Lung (tissue), 12 donors: ENCODE results near the gene ZNF552. TPM values are rescaled to one million over a fixed set of nuclear protein-coding genes. Genes with fewer than 3 reads are reported as not detected.
"Not testable (repeated sequence)": the region's sequence is repeated elsewhere in the genome, so short reads cannot be mapped to it uniquely, and the experiment has no call there.

Experiments used
- ATAC-seq: fragments of 200-7000 bp; cut with Tn5 transposase; one replicate; pipeline ENCODE4 v1.9.1; 2020; ENCODE audit warnings: moderate number of reproducible peaks; ENCODE audit not compliant: insufficient read depth, low FRiP score
- DNase-seq, 3 donors: peaks; one replicate each; pipeline ENCODE4 v3.0.0-alpha.2; 2013 to 2017
- H3K27ac ChIP-seq, 2 donors: one replicate each; pipeline ENCODE4 v1.5.1; 2013; ENCODE audit warnings: mild to moderate bottlenecking in 2 of 2, moderate library complexity in 2 of 2, control low read depth in 1 of 2, inconsistent platforms in 1 of 2, low read depth in 1 of 2, low read length in 1 of 2
- H3K27me3 ChIP-seq, 3 donors: one replicate each; pipeline ENCODE4 v1.5.1; 2013; ENCODE audit warnings: low read length in 2 of 3; ENCODE audit not compliant: control insufficient read depth in 3 of 3, insufficient read depth in 3 of 3
- H3K36me3 ChIP-seq, 4 donors: one replicate each; pipeline ENCODE4 v1.5.1; 2013; ENCODE audit warnings: low read length in 4 of 4, mild to moderate bottlenecking in 1 of 4, moderate library complexity in 1 of 4; ENCODE audit not compliant: control insufficient read depth in 4 of 4, insufficient read depth in 4 of 4
- H3K4me1 ChIP-seq, 5 donors: one replicate each; pipeline ENCODE4 v1.5.1; 2013; ENCODE audit warnings: low read length in 5 of 5, mild to moderate bottlenecking in 2 of 5, moderate library complexity in 1 of 5; ENCODE audit not compliant: control insufficient read depth in 5 of 5, insufficient read depth in 5 of 5
- H3K4me3 ChIP-seq: one replicate; pipeline ENCODE4 v1.5.1; 2013; ENCODE audit warnings: mild to moderate bottlenecking, control low read depth, moderate library complexity
- H3K9ac ChIP-seq, 2 donors: one replicate each; pipeline ENCODE4 v1.5.1; 2013; ENCODE audit warnings: low read length in 2 of 2, control low read depth in 1 of 2; ENCODE audit not compliant: insufficient read depth in 1 of 2
- H3K9me3 ChIP-seq, 4 donors: one replicate each; pipeline ENCODE4 v1.5.1; 2013; ENCODE audit warnings: low read length in 3 of 4, mild to moderate bottlenecking in 1 of 4, moderate library complexity in 1 of 4; ENCODE audit not compliant: control insufficient read depth in 4 of 4, insufficient read depth in 3 of 4
- WGBS, 2 donors: extraction: QIAGEN DNeasy Blood & Tissue Kit; methylation state at CpG; one replicate each; pipeline ENCODE4 v1.1.7; 2013; 5-methylcytosine and 5-hydroxymethylcytosine counted together
- polyA plus RNA-seq, 2 donors: library from polyadenylated mRNA; stranded (reverse); fragments of 200-250 nt; gene quantifications; one replicate each; pipeline ENCODE4 v1.2.1, GENCODE V29; 2013
- total RNA-seq, 2 donors: library from RNA; depleted of rRNA in 1 of 2; stranded (reverse); fragments of >200 nt in 1 of 2; gene quantifications; one replicate each; pipeline ENCODE4 v1.2.1, GENCODE V29; 2014 to 2021
- TF ChIP-seq, protein P1 (sequence below): IDR thresholded peaks from 2 replicates; pipeline ENCODE4 v1.5.1; 2012; ENCODE audit warnings: mild to moderate bottlenecking; ENCODE audit errors: control extremely low read depth, extremely low read depth
- donor health status: control.
- donor health status: control.
- donor health status: Bipolar disorder and iron deficiency.
- donor health status: healthy.
- donor health status: DM: yes; HTN: yes; CAD: no.

Gene ZNF552
- total and polyA plus RNA-seq, 4 donors, result 5.9 to 44.1 (median 11.2) TPM

DNA sequence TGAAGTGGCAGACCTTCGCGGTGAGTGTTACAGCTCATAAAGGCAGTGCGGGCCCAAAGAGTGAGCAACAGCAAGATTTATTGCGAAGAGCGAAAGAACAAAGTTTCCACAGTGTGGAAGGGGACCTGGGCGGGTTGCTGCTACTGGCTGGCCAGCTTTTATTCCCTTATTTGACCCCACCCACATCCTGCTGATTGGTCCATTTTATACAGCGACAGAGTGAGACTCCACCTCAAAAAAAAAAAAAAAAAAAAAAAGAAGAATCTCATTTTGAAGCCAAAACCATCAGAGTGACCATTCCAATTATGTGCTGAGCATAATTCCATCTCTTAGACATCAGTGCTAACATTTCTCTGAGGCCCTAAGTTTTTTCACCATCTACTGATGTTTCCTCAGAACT lies 1.9 kb upstream of the ZNF552 start:
- ATAC-seq (no peak), DNase-seq (no peak)
- Histone ChIP-seq H3K4me1 (peaks cover 3 to 23% (median 4%) of the 10 kb centered on the region in 5 donors), H3K4me3 (no peak overlapping the region), H3K27me3 (no peaks in the 10 kb centered on the region), H3K36me3 (peaks cover 0 to 14% (median 5%) of the 10 kb centered on the region in 4 donors), H3K9me3 (no peaks in the 10 kb centered on the region), H3K27ac (no peak overlapping the region), H3K9ac (no peak overlapping the region)
- TF ChIP-seq, protein P1, sequence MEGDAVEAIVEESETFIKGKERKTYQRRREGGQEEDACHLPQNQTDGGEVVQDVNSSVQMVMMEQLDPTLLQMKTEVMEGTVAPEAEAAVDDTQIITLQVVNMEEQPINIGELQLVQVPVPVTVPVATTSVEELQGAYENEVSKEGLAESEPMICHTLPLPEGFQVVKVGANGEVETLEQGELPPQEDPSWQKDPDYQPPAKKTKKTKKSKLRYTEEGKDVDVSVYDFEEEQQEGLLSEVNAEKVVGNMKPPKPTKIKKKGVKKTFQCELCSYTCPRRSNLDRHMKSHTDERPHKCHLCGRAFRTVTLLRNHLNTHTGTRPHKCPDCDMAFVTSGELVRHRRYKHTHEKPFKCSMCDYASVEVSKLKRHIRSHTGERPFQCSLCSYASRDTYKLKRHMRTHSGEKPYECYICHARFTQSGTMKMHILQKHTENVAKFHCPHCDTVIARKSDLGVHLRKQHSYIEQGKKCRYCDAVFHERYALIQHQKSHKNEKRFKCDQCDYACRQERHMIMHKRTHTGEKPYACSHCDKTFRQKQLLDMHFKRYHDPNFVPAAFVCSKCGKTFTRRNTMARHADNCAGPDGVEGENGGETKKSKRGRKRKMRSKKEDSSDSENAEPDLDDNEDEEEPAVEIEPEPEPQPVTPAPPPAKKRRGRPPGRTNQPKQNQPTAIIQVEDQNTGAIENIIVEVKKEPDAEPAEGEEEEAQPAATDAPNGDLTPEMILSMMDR, result no peak
- WGBS, 2 donors, result 88 to 95% methylated on average over 7 of the region's 7 CpGs

DNA sequence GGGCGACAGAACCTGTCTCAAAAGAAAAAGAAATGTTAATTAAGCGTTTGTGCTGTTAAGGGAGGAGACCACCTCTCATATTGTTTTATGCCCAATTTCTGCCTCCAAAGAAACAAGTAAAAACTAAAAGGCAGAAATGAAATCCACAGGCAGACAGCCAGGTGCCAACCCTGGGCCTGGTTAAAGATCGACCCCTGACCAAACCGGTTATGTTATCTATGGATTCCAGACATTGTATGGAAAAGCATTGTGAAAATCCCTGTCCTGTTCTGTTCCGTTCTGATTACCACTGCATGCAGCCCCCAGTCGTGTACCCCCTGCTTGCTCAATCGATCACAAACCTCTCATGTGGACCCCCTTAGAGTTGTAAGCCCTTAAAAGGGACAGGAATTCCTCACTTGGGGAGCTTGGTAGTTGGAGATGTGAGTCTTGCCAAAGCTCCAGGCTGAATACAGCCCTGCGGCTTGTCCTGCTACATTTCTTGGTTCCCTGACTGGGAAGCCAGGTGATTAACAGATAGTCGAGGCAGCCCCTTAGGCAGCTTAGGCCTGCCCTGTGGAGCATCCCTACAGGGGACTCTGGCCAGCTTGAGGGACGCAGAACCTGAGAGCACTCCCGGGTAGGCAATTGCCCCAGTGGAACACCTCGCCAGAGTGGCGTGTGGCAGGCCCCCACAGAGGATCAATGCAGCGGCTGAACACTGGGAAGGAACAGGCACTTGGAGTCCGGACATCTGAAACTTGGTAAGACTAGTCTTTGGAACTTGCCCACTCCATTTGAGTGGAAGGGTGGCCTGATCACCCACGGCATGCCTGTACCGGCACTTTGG lies 748 bp upstream of the ZNF552 start:
- no peak overlapping the region for H3K4me3 ChIP-seq
- peaks cover 0 to 19% (median 3%) of the 10 kb centered on the region in 5 donors for H3K4me1 ChIP-seq
- TF ChIP-seq, protein P1, result no peak
- no peak overlapping the region for H3K9ac ChIP-seq
- H3K9me3 ChIP-seq, result no peaks in the 10 kb centered on the region
- no peak for ATAC-seq
- peaks cover 0 to 14% (median 5%) of the 10 kb centered on the region in 4 donors for H3K36me3 ChIP-seq
- H3K27ac ChIP-seq, result peak overlapping the region; percentile 44 to 47
- 82 to 83% methylated on average over 17 of the region's 17 CpGs for WGBS, 2 donors
- peak in 2 of 3 donors; percentile 32 to 47 for DNase-seq
- H3K27me3 ChIP-seq, result no peaks in the 10 kb centered on the region

DNA sequence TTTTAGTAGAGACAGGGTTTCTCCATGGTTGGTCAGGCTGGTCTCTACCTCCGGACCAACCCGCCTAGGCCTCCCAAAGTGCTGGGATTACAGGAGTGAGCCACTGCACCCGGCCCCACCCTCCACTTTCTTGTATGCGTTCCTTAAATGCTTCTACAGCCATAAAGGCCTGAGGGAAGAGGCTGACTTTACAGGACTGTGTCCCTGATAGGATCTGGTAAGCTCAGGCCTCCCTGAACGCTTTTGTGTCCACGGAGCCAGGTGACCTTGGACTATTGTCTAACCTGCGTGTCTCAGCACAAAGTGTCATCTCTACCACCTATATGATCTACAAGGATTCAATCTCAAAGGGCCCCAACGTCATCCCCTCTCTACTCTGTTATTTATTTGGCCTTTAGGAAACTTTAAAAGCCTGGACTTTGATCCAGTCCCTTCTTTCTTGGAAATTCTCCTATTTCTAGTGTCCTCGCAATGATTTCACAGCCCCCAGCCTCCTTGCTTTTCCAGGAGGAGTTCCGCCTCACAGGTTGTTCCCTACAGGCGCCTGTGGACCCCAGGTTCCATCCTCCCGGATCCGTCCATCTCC lies 701 bp downstream of the ZNF552 start:
- no peak for DNase-seq
- H3K36me3 ChIP-seq, result peaks cover 4 to 9% (median 7%) of the 10 kb centered on the region in 4 donors
- peaks cover 0 to 3% (median 0%) of the 10 kb centered on the region in 4 donors for H3K9me3 ChIP-seq
- no peaks in the 10 kb centered on the region for H3K27me3 ChIP-seq
- 24 to 25% methylated on average over 11 to 13 of the region's 13 CpGs for WGBS, 2 donors
- TF ChIP-seq, protein P1, result no peak
- peak overlapping the region; percentile 79 to 86 for H3K27ac ChIP-seq
- H3K4me1 ChIP-seq, result peaks cover 0 to 16% (median 3%) of the 10 kb centered on the region in 5 donors
- peak overlapping the region; percentile 82 for H3K4me3 ChIP-seq
- H3K9ac ChIP-seq, result peak overlapping the region; percentile 52 to 86
- no peak for ATAC-seq

DNA sequence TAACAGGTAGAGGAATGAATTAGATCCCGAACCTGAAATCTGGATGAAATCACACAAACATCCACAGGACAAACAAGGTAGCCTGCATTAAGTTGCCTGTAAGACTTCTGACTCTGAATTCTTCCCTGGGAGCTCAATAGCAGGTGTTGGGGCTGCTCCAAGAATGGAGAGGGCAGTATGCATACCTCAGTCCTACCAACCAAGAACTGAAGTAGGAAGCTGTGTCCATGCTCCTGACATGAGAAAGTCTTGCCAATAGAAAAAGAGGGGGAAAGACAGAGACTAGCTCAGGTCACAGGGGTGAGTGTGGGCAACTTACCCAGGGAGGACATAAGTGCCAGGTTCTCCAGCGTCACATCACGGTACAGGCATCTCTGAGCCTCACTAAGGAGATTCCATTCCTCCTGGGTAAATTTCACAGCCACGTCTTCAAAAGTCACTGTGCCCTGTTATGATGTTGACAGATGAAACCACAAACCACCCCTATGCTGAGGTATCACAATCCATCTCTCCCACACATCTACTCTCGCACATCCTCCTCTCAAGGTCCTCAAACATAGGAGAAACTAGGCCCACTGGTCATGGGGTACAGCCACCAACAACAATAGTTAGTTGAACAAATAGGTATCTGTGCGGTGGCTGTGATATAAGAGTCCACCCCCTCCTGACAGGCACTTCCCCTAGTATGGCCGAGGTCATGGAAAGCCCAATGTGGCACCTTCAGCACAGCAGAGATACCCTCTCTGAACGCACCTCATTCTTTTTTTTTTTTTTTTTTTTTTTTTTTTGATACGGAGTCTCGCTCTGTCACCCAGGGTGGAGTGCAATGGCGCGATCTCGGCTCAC lies 1.5 kb downstream of the ZNF552 start:
- WGBS, 2 donors, result 77 to 80% methylated on average over 11 to 13 of the region's 13 CpGs

More for the DNA sequence above, 1.5 kb downstream of the ZNF552 start:
- ATAC-seq, H3K9ac ChIP-seq, H3K27ac ChIP-seq, H3K27me3 ChIP-seq, H3K4me3 ChIP-seq, H3K9me3 ChIP-seq: not testable (repeated sequence)
- peak in 1 of 3 donors; percentile 52 for DNase-seq
- Histone ChIP-seq H3K4me1 (peaks cover 0 to 16% (median 3%) of the 10 kb centered on the region in 5 donors), H3K36me3 (peaks cover 5 to 14% (median 9%) of the 10 kb centered on the region in 4 donors)
